ENCODE results near the gene ADAMTS17. TPM values are rescaled to one million over a fixed set of nuclear protein-coding genes. Genes with fewer than 3 reads are reported as not detected.

The ADAMTS17 gene
- total RNA-seq, 1 experiment from 2014 or later, result 3.2 TPM

- DNase-seq, result peak in 1 of 2 experiments; percentile 58
- Histone ChIP-seq H3K4me3 (no peak overlapping the region), H3K4me1 (replicated peaks; ENCODE audit: insufficient read depth) (no peaks in the 10 kb centered on the region), H3K27me3 (ENCODE audit: insufficient read depth, low read depth) (no peaks in the 10 kb centered on the region), H3F3A (ENCODE audit: insufficient read depth, low read depth) (no peaks in the 10 kb centered on the region), H3K79me2 (ENCODE audit: low read depth) (no peaks in the 10 kb centered on the region), H2AFZ (no peak overlapping the region), H3K4me2 (no peak overlapping the region), H3K9me2 (ENCODE audit: insufficient read depth) (no peaks in the 10 kb centered on the region), H4K20me1 (ENCODE audit: insufficient read depth) (no peaks in the 10 kb centered on the region), H3K9me3 (ENCODE audit: insufficient read depth, low read depth) (no peaks in the 10 kb centered on the region), H3K36me3 (ENCODE audit: low read depth) (no peaks in the 10 kb centered on the region), H3K27ac (no peak overlapping the region)
- intact Hi-C loops (cut with micrococcal nuclease; ENCODE audit: unreplicated experiment), result loop anchor here (5.0 kb wide), 1 partner anchor 214 kb away; no protein-coding TSS in a partner anchor
- no TSS peak for BruUV-seq (replicated peaks)
- CTCF ChIA-PET, result interaction anchor here (0.7 kb wide), 1 partner anchor 168 kb away, joined by 5 read pairs; no protein-coding TSS in a partner anchor
- TF ChIP-seq EZH2 (IDR thresholded peaks at IDR 0.05; ENCODE audit: low read depth) (no peak), CTCF (conservative IDR thresholded peaks at IDR 0.05) (no peak)
- POLR2A ChIA-PET (ENCODE audit: unreplicated experiment), result no interaction called here
These were observed 218.2 kb downstream of the ADAMTS17 start for GRCh38 chr15:100123611-100124010.

- intact Hi-C loops (cut with micrococcal nuclease; ENCODE audit: unreplicated experiment), result loop anchor here (5.0 kb wide), 1 partner anchor 216 kb away; no protein-coding TSS in a partner anchor
- no peaks in the 10 kb centered on the region for H3K36me3 ChIP-seq (ENCODE audit: low read depth)
- H3K4me3 ChIP-seq, result no peak overlapping the region
- no peaks in the 10 kb centered on the region for H3K9me3 ChIP-seq (ENCODE audit: insufficient read depth, low read depth)
- no peak overlapping the region for H3K27ac ChIP-seq
- H3K79me2 ChIP-seq (ENCODE audit: low read depth), result no peaks in the 10 kb centered on the region
- DNase-seq, result no peak
- no peaks in the 10 kb centered on the region for H3K9me2 ChIP-seq (ENCODE audit: insufficient read depth)
- no peaks in the 10 kb centered on the region for H3K4me1 ChIP-seq (replicated peaks; ENCODE audit: insufficient read depth)
- H3F3A ChIP-seq (ENCODE audit: insufficient read depth, low read depth), result no peaks in the 10 kb centered on the region
- BruUV-seq (replicated peaks), result no TSS peak
- H4K20me1 ChIP-seq (ENCODE audit: insufficient read depth), result no peaks in the 10 kb centered on the region
- no peak overlapping the region for H2AFZ ChIP-seq
- no peak overlapping the region for H3K4me2 ChIP-seq
- CTCF ChIA-PET, result no interaction called here
- POLR2A ChIA-PET (ENCODE audit: unreplicated experiment), result no interaction called here
- TF ChIP-seq CTCF (conservative IDR thresholded peaks at IDR 0.05) (no peak), EZH2 (IDR thresholded peaks at IDR 0.05; ENCODE audit: low read depth) (no peak)
- no peaks in the 10 kb centered on the region for H3K27me3 ChIP-seq (ENCODE audit: insufficient read depth, low read depth)
These were observed 220.5 kb downstream of the ADAMTS17 start for GRCh38 chr15:100121285-100121684.

GRCh38 chr15:100120111-100120510, 221.7 kb downstream of the ADAMTS17 start:
- POLR2A ChIA-PET (ENCODE audit: unreplicated experiment), result no interaction called here
- intact Hi-C loops (cut with micrococcal nuclease; ENCODE audit: unreplicated experiment), result loop anchor here (5.0 kb wide), 1 partner anchor 217 kb away; no protein-coding TSS in a partner anchor
- CTCF ChIA-PET, result no interaction called here
- Histone ChIP-seq H3K4me1 (replicated peaks; ENCODE audit: insufficient read depth) (no peaks in the 10 kb centered on the region; the same call in 1 of the 2 replicates), H2AFZ (no peak overlapping the region), H3K4me3 (no peak overlapping the region), H3K27ac (no peak overlapping the region), H3K4me2 (no peak overlapping the region), H3K79me2 (ENCODE audit: low read depth) (no peaks in the 10 kb centered on the region), H4K20me1 (ENCODE audit: insufficient read depth) (no peaks in the 10 kb centered on the region), H3K9me3 (ENCODE audit: insufficient read depth, low read depth) (no peaks in the 10 kb centered on the region), H3F3A (ENCODE audit: insufficient read depth, low read depth) (no peaks in the 10 kb centered on the region), H3K27me3 (ENCODE audit: insufficient read depth, low read depth) (no peaks in the 10 kb centered on the region), H3K36me3 (ENCODE audit: low read depth) (no peaks in the 10 kb centered on the region), H3K9me2 (ENCODE audit: insufficient read depth) (no peaks in the 10 kb centered on the region)
- no peak for TF ChIP-seq CTCF (conservative IDR thresholded peaks at IDR 0.05)
- no peak for TF ChIP-seq EZH2 (IDR thresholded peaks at IDR 0.05; ENCODE audit: low read depth)
- DNase-seq, result no peak
- BruUV-seq (replicated peaks), result no TSS peak
